HepG2 (cell line): ENCODE data around the gene PTPN14. TPM values are rescaled to one million over a fixed set of nuclear protein-coding genes. Genes with fewer than 3 reads are reported as not detected.

ENCODE experiments used
- CHD2 ChIP-seq: IDR thresholded peaks from 2 replicates; pipeline ENCODE4 v1.6.1; 2011; ENCODE audit warnings: low read depth, low read length, improper control_type of control experiment
- EEA1 ChIP-seq: sonication (generic); formaldehyde crosslinking; IDR thresholded peaks from 2 replicates; pipeline ENCODE4 v1.5.1; 2020; ENCODE audit warnings: mild to moderate bottlenecking, missing genetic modification reagents, borderline replicate concordance
- FOXK2 ChIP-seq: fragments of 450-650 bp; IDR thresholded peaks from 2 replicates; pipeline ENCODE4 v1.6.1; 2016
- GABPB1 ChIP-seq: IDR thresholded peaks from 2 replicates; pipeline ENCODE4 v1.6.1; 2016; ENCODE audit warnings: mild to moderate bottlenecking, missing genetic modification reagents, moderate library complexity, missing compliant biosample characterization
- MXD4 ChIP-seq: IDR thresholded peaks from 2 replicates; pipeline ENCODE4 v1.6.1; 2016; ENCODE audit warnings: mild to moderate bottlenecking, missing biosample characterization, missing genetic modification reagents
- PRMT3 ChIP-seq: sonication (generic); formaldehyde crosslinking; IDR thresholded peaks from 2 replicates; pipeline ENCODE4 v1.8.1; 2022; ENCODE audit warnings: low read depth, mild to moderate bottlenecking, moderate library complexity, missing genetic modification reagents, borderline replicate concordance
- RBAK ChIP-seq: sonication (generic); formaldehyde crosslinking; IDR thresholded peaks from 2 replicates; pipeline ENCODE4 v1.5.1; 2020; ENCODE audit warnings: mild to moderate bottlenecking, missing genetic modification reagents
- RXRA ChIP-seq: sonication (generic); formaldehyde crosslinking; IDR thresholded peaks from 2 replicates; pipeline ENCODE4 v1.5.1; 2020; ENCODE audit warnings: missing genetic modification reagents
- SALL2 ChIP-seq: sonication (generic); formaldehyde crosslinking; IDR thresholded peaks from 2 replicates; pipeline ENCODE4 v1.8.1; 2023; ENCODE audit warnings: mild to moderate bottlenecking, missing genetic modification reagents, inconsistent platforms
- TAF15 ChIP-seq: fragments of 200-400 bp; formaldehyde crosslinking; IDR thresholded peaks from one replicate; pipeline ENCODE4 v1.6.1; 2018; ENCODE audit warnings: mild to moderate bottlenecking, low read depth, low read length; ENCODE audit not compliant: poor library complexity, severe bottlenecking
- ZNF207 ChIP-seq: fragments of 450-650 bp; IDR thresholded peaks from 2 replicates; pipeline ENCODE4 v1.6.1; 2016; ENCODE audit warnings: antibody characterized with exemption, borderline replicate concordance
- polyA plus RNA-seq, 8 experiments: library from polyadenylated mRNA; depleted of rRNA in 3 of 8; stranded (reverse) in 7 of 8; unstranded in 1 of 8; fragments of >200 nt; fragmentation: Illumina TruSeq in 4 of 8; extraction: Trizol in 4 of 8; gene quantifications; 2 replicates each; pipeline versions ENCODE4 v1.2.1 to v1.2.3, GENCODE V29; 2011 to 2016; ENCODE audit warnings: low read depth in 4 of 8, missing spikeins in 1 of 8, mixed read lengths in 1 of 8; ENCODE audit not compliant: insufficient read depth in 1 of 8
- total RNA-seq, 5 experiments: library from RNA; depleted of rRNA; stranded (reverse); fragments of >200 nt; fragmentation: Illumina TruSeq; extraction: Trizol; gene quantifications; 2 replicates each; pipeline ENCODE4 v1.2.3, GENCODE V29; 2016; ENCODE audit warnings: low read depth in 1 of 5
- TF ChIP-seq, protein P1 (sequence below): sonication (generic); formaldehyde crosslinking; IDR thresholded peaks from 2 replicates; pipeline ENCODE4 v1.4.0; 2020; ENCODE audit warnings: missing genetic modification reagents
- TF ChIP-seq, protein P2 (sequence below): sonication (generic); formaldehyde crosslinking; IDR thresholded peaks from 2 replicates; pipeline ENCODE4 v1.9.0; 2022; ENCODE audit warnings: low read depth, missing genetic modification reagents
- TF ChIP-seq, protein P3 (sequence below): sonication (generic); formaldehyde crosslinking; IDR thresholded peaks from 2 replicates; pipeline ENCODE4 v1.5.0; 2020; ENCODE audit warnings: mild to moderate bottlenecking, missing genetic modification reagents
- TF ChIP-seq, protein P4 (sequence below): sonication (generic); formaldehyde crosslinking; IDR thresholded peaks from 2 replicates; pipeline ENCODE4 v1.5.0; 2020; ENCODE audit warnings: mild to moderate bottlenecking, missing genetic modification reagents
- TF ChIP-seq, protein P5 (sequence below): sonication (generic); formaldehyde crosslinking; IDR thresholded peaks from 2 replicates; pipeline ENCODE4 v1.5.0; 2020; ENCODE audit warnings: mild to moderate bottlenecking, missing genetic modification reagents

Gene PTPN14
- total and polyA plus RNA-seq, 2 of the 13 experiments (the other 11 are each of a cell fraction or from before 2014, with no cell fraction given): 3.9 to 4.7 TPM

DNA sequence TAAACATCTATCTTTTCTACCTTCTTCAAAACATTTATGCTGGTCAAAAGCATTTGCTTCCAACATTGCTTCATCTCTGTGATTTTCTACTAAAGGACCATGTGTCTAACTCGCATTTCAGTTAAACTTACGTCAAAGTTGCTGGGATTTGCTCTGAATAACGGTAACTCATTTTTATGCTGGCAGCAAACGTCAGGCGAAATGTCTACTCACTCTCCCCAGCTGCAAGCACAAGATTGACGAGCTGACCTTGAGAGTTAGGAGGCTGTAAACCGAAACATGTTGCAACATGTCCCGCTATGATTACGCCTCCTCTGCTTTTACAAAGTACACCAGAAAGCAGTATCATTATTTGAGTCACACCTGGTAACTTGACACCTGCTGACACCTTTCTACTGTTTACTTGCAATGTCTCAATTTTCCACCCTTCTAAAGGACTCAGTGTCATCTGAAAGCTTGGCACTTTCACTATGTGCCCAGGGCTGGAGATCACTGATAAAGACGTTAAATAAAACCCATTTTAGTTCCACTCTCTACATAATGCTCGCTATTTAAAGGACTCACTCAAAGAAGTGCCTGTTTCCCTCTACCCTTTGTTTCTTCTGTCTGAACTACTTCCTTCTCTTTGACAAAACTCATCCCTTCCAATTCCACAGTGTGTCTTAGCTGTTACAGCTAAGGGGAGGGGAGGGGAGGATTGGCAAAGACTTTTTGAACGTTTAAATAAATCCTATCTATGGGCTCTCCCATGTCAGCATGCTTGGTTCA is 111.9 kb downstream of the PTPN14 start (continued):
- TF ChIP-seq, protein P1, sequence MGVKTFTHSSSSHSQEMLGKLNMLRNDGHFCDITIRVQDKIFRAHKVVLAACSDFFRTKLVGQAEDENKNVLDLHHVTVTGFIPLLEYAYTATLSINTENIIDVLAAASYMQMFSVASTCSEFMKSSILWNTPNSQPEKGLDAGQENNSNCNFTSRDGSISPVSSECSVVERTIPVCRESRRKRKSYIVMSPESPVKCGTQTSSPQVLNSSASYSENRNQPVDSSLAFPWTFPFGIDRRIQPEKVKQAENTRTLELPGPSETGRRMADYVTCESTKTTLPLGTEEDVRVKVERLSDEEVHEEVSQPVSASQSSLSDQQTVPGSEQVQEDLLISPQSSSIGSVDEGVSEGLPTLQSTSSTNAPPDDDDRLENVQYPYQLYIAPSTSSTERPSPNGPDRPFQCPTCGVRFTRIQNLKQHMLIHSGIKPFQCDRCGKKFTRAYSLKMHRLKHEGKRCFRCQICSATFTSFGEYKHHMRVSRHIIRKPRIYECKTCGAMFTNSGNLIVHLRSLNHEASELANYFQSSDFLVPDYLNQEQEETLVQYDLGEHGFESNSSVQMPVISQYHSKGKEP (CRISPR knock-in tag): no peak
- no peak; the same call in 1 of the 2 replicates for TF ChIP-seq GABPB1 (CRISPR knock-in tag)
- TF ChIP-seq, protein P2, sequence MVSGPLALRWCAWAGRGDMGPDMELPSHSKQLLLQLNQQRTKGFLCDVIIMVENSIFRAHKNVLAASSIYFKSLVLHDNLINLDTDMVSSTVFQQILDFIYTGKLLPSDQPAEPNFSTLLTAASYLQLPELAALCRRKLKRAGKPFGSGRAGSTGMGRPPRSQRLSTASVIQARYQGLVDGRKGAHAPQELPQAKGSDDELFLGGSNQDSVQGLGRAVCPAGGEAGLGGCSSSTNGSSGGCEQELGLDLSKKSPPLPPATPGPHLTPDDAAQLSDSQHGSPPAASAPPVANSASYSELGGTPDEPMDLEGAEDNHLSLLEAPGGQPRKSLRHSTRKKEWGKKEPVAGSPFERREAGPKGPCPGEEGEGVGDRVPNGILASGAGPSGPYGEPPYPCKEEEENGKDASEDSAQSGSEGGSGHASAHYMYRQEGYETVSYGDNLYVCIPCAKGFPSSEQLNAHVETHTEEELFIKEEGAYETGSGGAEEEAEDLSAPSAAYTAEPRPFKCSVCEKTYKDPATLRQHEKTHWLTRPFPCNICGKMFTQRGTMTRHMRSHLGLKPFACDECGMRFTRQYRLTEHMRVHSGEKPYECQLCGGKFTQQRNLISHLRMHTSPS (CRISPR knock-in tag): no peak
- no peak for TF ChIP-seq PRMT3 (CRISPR knock-in tag)
- TF ChIP-seq, protein P3, sequence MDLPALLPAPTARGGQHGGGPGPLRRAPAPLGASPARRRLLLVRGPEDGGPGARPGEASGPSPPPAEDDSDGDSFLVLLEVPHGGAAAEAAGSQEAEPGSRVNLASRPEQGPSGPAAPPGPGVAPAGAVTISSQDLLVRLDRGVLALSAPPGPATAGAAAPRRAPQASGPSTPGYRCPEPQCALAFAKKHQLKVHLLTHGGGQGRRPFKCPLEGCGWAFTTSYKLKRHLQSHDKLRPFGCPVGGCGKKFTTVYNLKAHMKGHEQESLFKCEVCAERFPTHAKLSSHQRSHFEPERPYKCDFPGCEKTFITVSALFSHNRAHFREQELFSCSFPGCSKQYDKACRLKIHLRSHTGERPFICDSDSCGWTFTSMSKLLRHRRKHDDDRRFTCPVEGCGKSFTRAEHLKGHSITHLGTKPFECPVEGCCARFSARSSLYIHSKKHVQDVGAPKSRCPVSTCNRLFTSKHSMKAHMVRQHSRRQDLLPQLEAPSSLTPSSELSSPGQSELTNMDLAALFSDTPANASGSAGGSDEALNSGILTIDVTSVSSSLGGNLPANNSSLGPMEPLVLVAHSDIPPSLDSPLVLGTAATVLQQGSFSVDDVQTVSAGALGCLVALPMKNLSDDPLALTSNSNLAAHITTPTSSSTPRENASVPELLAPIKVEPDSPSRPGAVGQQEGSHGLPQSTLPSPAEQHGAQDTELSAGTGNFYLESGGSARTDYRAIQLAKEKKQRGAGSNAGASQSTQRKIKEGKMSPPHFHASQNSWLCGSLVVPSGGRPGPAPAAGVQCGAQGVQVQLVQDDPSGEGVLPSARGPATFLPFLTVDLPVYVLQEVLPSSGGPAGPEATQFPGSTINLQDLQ (CRISPR knock-in tag): no peak
- TF ChIP-seq FOXK2: no peak
- TF ChIP-seq ZNF207: no peak
- TF ChIP-seq, protein P4, sequence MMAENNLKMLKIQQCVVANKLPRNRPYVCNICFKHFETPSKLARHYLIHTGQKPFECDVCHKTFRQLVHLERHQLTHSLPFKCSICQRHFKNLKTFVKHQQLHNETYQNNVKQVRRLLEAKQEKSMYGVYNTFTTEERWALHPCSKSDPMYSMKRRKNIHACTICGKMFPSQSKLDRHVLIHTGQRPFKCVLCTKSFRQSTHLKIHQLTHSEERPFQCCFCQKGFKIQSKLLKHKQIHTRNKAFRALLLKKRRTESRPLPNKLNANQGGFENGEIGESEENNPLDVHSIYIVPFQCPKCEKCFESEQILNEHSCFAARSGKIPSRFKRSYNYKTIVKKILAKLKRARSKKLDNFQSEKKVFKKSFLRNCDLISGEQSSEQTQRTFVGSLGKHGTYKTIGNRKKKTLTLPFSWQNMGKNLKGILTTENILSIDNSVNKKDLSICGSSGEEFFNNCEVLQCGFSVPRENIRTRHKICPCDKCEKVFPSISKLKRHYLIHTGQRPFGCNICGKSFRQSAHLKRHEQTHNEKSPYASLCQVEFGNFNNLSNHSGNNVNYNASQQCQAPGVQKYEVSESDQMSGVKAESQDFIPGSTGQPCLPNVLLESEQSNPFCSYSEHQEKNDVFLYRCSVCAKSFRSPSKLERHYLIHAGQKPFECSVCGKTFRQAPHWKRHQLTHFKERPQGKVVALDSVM (CRISPR knock-in tag): no peak
- TF ChIP-seq, protein P5, sequence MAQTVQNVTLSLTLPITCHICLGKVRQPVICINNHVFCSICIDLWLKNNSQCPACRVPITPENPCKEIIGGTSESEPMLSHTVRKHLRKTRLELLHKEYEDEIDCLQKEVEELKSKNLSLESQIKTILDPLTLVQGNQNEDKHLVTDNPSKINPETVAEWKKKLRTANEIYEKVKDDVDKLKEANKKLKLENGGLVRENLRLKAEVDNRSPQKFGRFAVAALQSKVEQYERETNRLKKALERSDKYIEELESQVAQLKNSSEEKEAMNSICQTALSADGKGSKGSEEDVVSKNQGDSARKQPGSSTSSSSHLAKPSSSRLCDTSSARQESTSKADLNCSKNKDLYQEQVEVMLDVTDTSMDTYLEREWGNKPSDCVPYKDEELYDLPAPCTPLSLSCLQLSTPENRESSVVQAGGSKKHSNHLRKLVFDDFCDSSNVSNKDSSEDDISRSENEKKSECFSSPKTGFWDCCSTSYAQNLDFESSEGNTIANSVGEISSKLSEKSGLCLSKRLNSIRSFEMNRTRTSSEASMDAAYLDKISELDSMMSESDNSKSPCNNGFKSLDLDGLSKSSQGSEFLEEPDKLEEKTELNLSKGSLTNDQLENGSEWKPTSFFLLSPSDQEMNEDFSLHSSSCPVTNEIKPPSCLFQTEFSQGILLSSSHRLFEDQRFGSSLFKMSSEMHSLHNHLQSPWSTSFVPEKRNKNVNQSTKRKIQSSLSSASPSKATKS (CRISPR knock-in tag): no peak
- no peak for TF ChIP-seq MXD4 (CRISPR knock-in tag)
- TF ChIP-seq RBAK (CRISPR knock-in tag): no peak
- TF ChIP-seq TAF15: no peak
- no peak for TF ChIP-seq EEA1 (CRISPR knock-in tag)
- TF ChIP-seq CHD2: no peak
- TF ChIP-seq RXRA (CRISPR knock-in tag): peak; percentile 18; the same call in 1 of the 2 replicates
- peak; percentile 66; the same call in 1 of the 2 replicates for TF ChIP-seq SALL2 (CRISPR knock-in tag)
